ENCODE results near the gene SIAE. TPM values are rescaled to one million over a fixed set of nuclear protein-coding genes. Genes with fewer than 3 reads are reported as not detected.

The SIAE gene
- total and polyA plus RNA-seq, 4 donors = 6.4 to 33.9 (median 11.3) TPM

DNA sequence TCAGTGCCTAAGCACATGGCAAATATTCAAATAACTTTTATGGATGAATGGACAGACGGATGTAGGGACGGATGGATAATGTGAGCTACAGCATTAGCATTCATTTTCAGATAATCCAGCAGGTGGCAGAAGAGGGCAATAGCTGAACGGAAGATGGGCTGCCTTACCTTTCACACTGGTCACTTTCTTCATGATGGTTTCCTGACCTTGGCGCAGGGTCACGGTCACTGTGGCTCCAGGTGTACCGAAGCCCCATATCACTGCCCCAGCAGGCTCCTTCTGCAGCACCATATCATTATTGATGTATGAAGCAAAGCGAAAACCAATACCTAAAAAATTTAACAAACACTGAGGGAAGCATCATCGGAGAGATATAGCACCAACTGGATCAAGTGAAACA is 4.3 kb downstream of the SIAE start:
- 23% methylated on average over 8 of the region's 8 CpGs for WGBS
- TF ChIP-seq RXRA (IDR thresholded peaks at IDR 0.05) (peak in 1 of 2 donors; percentile 30), FOXA2 (IDR thresholded peaks at IDR 0.05) (no peak), FOXA1 (IDR thresholded peaks at IDR 0.05) (no peak), JUND (IDR thresholded peaks at IDR 0.05) (no peak), YY1 (IDR thresholded peaks at IDR 0.05) (no peak), RAD21 (IDR thresholded peaks at IDR 0.05) (peak; percentile 95 to 98), HNF4A (conservative IDR thresholded peaks at IDR 0.05) (no peak), NR2F2 (IDR thresholded peaks at IDR 0.05) (no peak), TAF1 (conservative IDR thresholded peaks at IDR 0.05) (no peak), SP1 (IDR thresholded peaks at IDR 0.05) (no peak), HNF4G (IDR thresholded peaks at IDR 0.05) (no peak)
- TF ChIP-seq, protein P1, sequence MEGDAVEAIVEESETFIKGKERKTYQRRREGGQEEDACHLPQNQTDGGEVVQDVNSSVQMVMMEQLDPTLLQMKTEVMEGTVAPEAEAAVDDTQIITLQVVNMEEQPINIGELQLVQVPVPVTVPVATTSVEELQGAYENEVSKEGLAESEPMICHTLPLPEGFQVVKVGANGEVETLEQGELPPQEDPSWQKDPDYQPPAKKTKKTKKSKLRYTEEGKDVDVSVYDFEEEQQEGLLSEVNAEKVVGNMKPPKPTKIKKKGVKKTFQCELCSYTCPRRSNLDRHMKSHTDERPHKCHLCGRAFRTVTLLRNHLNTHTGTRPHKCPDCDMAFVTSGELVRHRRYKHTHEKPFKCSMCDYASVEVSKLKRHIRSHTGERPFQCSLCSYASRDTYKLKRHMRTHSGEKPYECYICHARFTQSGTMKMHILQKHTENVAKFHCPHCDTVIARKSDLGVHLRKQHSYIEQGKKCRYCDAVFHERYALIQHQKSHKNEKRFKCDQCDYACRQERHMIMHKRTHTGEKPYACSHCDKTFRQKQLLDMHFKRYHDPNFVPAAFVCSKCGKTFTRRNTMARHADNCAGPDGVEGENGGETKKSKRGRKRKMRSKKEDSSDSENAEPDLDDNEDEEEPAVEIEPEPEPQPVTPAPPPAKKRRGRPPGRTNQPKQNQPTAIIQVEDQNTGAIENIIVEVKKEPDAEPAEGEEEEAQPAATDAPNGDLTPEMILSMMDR (IDR thresholded peaks at IDR 0.05; ENCODE audit: low read depth, low read length, missing input control) = peak; percentile 80
- TF ChIP-seq, protein P2, sequence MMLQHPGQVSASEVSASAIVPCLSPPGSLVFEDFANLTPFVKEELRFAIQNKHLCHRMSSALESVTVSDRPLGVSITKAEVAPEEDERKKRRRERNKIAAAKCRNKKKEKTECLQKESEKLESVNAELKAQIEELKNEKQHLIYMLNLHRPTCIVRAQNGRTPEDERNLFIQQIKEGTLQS (IDR thresholded peaks at IDR 0.05) = no peak
- Histone ChIP-seq H3K27me3 (ENCODE audit: control insufficient read depth in 4 of 4, insufficient read depth in 4 of 4, low read length in 3 of 4) (no peaks in the 10 kb centered on the region), H3K4me3 (ENCODE audit: low read depth in 1 of 3, low read length in 3 of 3) (no peak overlapping the region), H3K9ac (ENCODE audit: low read depth in 1 of 2, low read length in 2 of 2) (no peak overlapping the region), H3K4me1 (ENCODE audit: control insufficient read depth in 4 of 4, insufficient read depth in 4 of 4, low read length in 3 of 4) (peaks cover 7 to 17% (median 9%) of the 10 kb centered on the region in 4 donors), H3K36me3 (ENCODE audit: control insufficient read depth in 4 of 4, insufficient read depth in 3 of 4, low read depth in 1 of 4, low read length in 3 of 4) (peaks cover 0 to 3% (median 1%) of the 10 kb centered on the region in 4 donors), H3K9me3 (ENCODE audit: control insufficient read depth in 4 of 4, low read length in 3 of 4) (no peaks in the 10 kb centered on the region), H3K27ac (ENCODE audit: low read depth in 1 of 2, low read length in 2 of 2) (no peak overlapping the region)
- peak; percentile 46 for DNase-seq (ENCODE audit: low spot score)

DNA sequence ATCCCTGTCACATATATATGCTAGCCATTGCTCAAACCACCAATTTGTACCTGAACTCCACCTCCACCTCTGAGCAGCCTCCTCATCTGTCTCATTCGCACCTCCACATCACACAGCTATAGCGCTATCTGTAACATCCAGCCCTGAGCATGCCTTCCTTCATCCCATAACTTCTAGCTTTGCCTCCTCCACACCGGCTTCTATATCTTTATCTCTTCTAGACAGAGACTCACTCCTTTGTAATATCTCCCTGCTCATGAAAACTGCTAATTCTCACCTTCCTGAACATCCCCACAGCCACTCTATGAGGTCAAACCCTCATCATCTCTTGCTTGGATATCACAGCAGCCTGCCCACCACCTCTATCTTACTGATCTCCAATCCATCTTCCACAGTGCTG is 5.9 kb downstream of the SIAE start:
- Histone ChIP-seq H3K4me1 (ENCODE audit: control insufficient read depth in 4 of 4, insufficient read depth in 4 of 4, low read length in 3 of 4) (peaks cover 1 to 6% (median 1%) of the 10 kb centered on the region in 4 donors), H3K4me3 (ENCODE audit: low read depth in 1 of 3, low read length in 3 of 3) (no peak overlapping the region), H3K9ac (ENCODE audit: low read depth in 1 of 2, low read length in 2 of 2) (no peak overlapping the region), H3K27ac (ENCODE audit: low read depth in 1 of 2, low read length in 2 of 2) (no peak overlapping the region), H3K27me3 (ENCODE audit: control insufficient read depth in 4 of 4, insufficient read depth in 4 of 4, low read length in 3 of 4) (no peaks in the 10 kb centered on the region), H3K9me3 (ENCODE audit: control insufficient read depth in 4 of 4, low read length in 3 of 4) (no peaks in the 10 kb centered on the region), H3K36me3 (ENCODE audit: control insufficient read depth in 4 of 4, insufficient read depth in 3 of 4, low read depth in 1 of 4, low read length in 3 of 4) (peaks cover 0 to 3% (median 1%) of the 10 kb centered on the region in 4 donors)
- TF ChIP-seq, protein P3, sequence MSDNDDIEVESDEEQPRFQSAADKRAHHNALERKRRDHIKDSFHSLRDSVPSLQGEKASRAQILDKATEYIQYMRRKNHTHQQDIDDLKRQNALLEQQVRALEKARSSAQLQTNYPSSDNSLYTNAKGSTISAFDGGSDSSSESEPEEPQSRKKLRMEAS (IDR thresholded peaks at IDR 0.05) = no peak
- TF ChIP-seq EGR1 (IDR thresholded peaks at IDR 0.05; ENCODE audit: low read depth in 2 of 2) = no peak
- WGBS = 97% methylated on average over 3 of the region's 3 CpGs
- no peak for DNase-seq (ENCODE audit: low spot score)

DNA sequence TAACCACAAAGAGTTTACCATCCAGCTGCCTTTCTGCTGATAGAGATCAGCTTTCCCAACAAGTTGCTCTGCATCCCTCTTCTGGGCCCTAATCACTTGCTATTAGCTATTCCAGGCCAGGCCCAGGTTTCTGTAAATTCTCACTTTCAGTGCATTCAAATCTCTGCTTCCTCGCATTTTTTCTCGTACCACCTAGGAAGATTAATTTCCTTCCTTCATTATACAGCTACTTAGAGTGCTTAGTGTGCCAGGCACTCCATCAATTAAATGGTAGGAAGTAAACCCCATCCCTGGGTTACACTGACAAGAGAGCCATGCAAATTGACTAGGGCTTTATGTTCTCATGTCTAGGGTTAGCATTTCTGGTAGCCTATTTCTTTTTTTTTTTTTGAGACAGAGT is 9.7 kb downstream of the SIAE start:
- Histone ChIP-seq H3K9me3 (ENCODE audit: control insufficient read depth in 4 of 4, low read length in 3 of 4) (no peaks in the 10 kb centered on the region), H3K4me1 (ENCODE audit: control insufficient read depth in 4 of 4, insufficient read depth in 4 of 4, low read length in 3 of 4) (no peaks in the 10 kb centered on the region), H3K36me3 (ENCODE audit: control insufficient read depth in 4 of 4, insufficient read depth in 3 of 4, low read depth in 1 of 4, low read length in 3 of 4) (peaks cover 0 to 4% (median 2%) of the 10 kb centered on the region in 4 donors), H3K4me3 (ENCODE audit: low read depth in 1 of 3, low read length in 3 of 3) (no peak overlapping the region), H3K27ac (ENCODE audit: low read depth in 1 of 2, low read length in 2 of 2) (no peak overlapping the region), H3K9ac (ENCODE audit: low read depth in 1 of 2, low read length in 2 of 2) (no peak overlapping the region), H3K27me3 (ENCODE audit: control insufficient read depth in 4 of 4, insufficient read depth in 4 of 4, low read length in 3 of 4) (no peaks in the 10 kb centered on the region)
- no peak for DNase-seq (ENCODE audit: low spot score)
- TF ChIP-seq, protein P4, sequence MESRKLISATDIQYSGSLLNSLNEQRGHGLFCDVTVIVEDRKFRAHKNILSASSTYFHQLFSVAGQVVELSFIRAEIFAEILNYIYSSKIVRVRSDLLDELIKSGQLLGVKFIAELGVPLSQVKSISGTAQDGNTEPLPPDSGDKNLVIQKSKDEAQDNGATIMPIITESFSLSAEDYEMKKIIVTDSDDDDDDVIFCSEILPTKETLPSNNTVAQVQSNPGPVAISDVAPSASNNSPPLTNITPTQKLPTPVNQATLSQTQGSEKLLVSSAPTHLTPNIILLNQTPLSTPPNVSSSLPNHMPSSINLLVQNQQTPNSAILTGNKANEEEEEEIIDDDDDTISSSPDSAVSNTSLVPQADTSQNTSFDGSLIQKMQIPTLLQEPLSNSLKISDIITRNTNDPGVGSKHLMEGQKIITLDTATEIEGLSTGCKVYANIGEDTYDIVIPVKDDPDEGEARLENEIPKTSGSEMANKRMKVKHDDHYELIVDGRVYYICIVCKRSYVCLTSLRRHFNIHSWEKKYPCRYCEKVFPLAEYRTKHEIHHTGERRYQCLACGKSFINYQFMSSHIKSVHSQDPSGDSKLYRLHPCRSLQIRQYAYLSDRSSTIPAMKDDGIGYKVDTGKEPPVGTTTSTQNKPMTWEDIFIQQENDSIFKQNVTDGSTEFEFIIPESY (IDR thresholded peaks at IDR 0.05) = no peak
- TF ChIP-seq GABPA (IDR thresholded peaks at IDR 0.05 in 1 of 2, conservative IDR thresholded peaks at IDR 0.05 in 1 of 2) = no peak
- no peak for TF ChIP-seq RXRA (IDR thresholded peaks at IDR 0.05)
- no peak for TF ChIP-seq YY1 (IDR thresholded peaks at IDR 0.05)
- WGBS = 95% methylated on average over 2 of the region's 2 CpGs
